PC-9 (cell line): ENCODE results near the gene TUBA3E. TPM values are rescaled to one million over a fixed set of nuclear protein-coding genes. Genes with fewer than 3 reads are reported as not detected.
"Not testable (repeated sequence)": the region's sequence is repeated elsewhere in the genome, so short reads cannot be mapped to it uniquely, and the experiment has no call there.

Experiments
- BruUV-seq: library from RNA; stranded (reverse); fragments of 400-500 nt; replicated peaks from 2 replicates; lab custom pipeline; 2021; lab: Mats Ljungman, UMichigan
- CTCF ChIA-PET: fragments of 300-600 bp; sonication (Branson Sonifier 250); formaldehyde crosslinking; loops from one replicate; lab custom pipeline; 2022; ENCODE audit warnings: antibody characterized with exemption; lab: Charles Lee
- POLR2A ChIA-PET: fragments of 300-600 bp; sonication (Branson Sonifier 250); formaldehyde crosslinking; loops from one replicate; lab custom pipeline; 2022; ENCODE audit warnings: antibody characterized with exemption; ENCODE audit not compliant: unreplicated experiment; lab: Charles Lee
- DNase-seq, 2 experiments: peaks; one replicate each; pipeline versions ENCODE4 v3.0.0 to v3.0.0-alpha.2; 2015 to 2022; ENCODE audit warnings: mixed read lengths in 1 of 2
- H2AFZ ChIP-seq: fragments of 200-600 bp; sonication (generic); 2 replicates; pipeline ENCODE4 v1.8.1; 2017; ENCODE audit warnings: antibody characterized with exemption
- H3F3A ChIP-seq: fragments of 200-600 bp; sonication (generic); 2 replicates; pipeline ENCODE4 v1.8.1; 2017; ENCODE audit warnings: antibody characterized with exemption, mild to moderate bottlenecking, low read depth; ENCODE audit not compliant: insufficient read depth
- H3K27ac ChIP-seq: fragments of 200-600 bp; sonication (generic); 2 replicates; pipeline ENCODE4 v1.6.1; 2016; ENCODE audit warnings: mixed run types
- H3K27me3 ChIP-seq: fragments of 200-600 bp; sonication (generic); 2 replicates; pipeline ENCODE4 v1.6.1; 2016; ENCODE audit warnings: low read depth, mixed run types; ENCODE audit not compliant: insufficient read depth
- H3K36me3 ChIP-seq: fragments of 200-600 bp; sonication (generic); 2 replicates; pipeline ENCODE4 v1.6.1; 2016; ENCODE audit warnings: low read depth, mixed run types
- H3K4me1 ChIP-seq: fragments of 200-600 bp; sonication (generic); replicated peaks from 2 replicates; pipeline ENCODE4 v1.6.1; 2016; ENCODE audit warnings: mixed run types; ENCODE audit not compliant: insufficient read depth
- H3K4me2 ChIP-seq: fragments of 200-600 bp; sonication (generic); 2 replicates; pipeline ENCODE4 v1.6.1; 2017; ENCODE audit warnings: mixed run types
- H3K4me3 ChIP-seq: fragments of 200-600 bp; sonication (generic); 2 replicates; pipeline ENCODE4 v1.6.1; 2016; ENCODE audit warnings: mixed run types
- H3K79me2 ChIP-seq: fragments of 200-600 bp; sonication (generic); 2 replicates; pipeline ENCODE4 v1.6.1; 2017; ENCODE audit warnings: low read depth, mixed run types
- H3K9me2 ChIP-seq: fragments of 200-600 bp; sonication (generic); 2 replicates; pipeline ENCODE4 v1.8.1; 2017; ENCODE audit warnings: mild to moderate bottlenecking; ENCODE audit not compliant: insufficient read depth
- H3K9me3 ChIP-seq: fragments of 200-600 bp; sonication (generic); 2 replicates; pipeline ENCODE4 v1.8.1; 2016; ENCODE audit warnings: low read depth; ENCODE audit not compliant: insufficient read depth
- H4K20me1 ChIP-seq: fragments of 200-600 bp; sonication (generic); 2 replicates; pipeline ENCODE4 v1.8.1; 2017; ENCODE audit not compliant: insufficient read depth
- CTCF ChIP-seq: fragments of 200-600 bp; sonication (generic); conservative IDR thresholded peaks from 2 replicates; pipeline ENCODE4 v1.6.1; 2017; ENCODE audit warnings: mixed run types, antibody characterized with exemption, mild to moderate bottlenecking, moderate library complexity
- EZH2 ChIP-seq: fragments of 200-600 bp; sonication (generic); IDR thresholded peaks from 2 replicates; pipeline ENCODE4 v1.8.0; 2017; ENCODE audit warnings: antibody characterized with exemption, low read depth
- intact Hi-C: fragments of 100-400 bp; cut with micrococcal nuclease; formaldehyde crosslinking; loops from one replicate; pipeline ENCODE4 v1.10.0; 2022; ENCODE audit not compliant: unreplicated experiment
- total RNA-seq: library from RNA; stranded (reverse); gene quantifications from 2 replicates; pipeline ENCODE4 v1.2.3, GENCODE V29; 2021

Gene TUBA3E
- total RNA-seq, 1 experiment from 2014 or later, result not detected

DNA sequence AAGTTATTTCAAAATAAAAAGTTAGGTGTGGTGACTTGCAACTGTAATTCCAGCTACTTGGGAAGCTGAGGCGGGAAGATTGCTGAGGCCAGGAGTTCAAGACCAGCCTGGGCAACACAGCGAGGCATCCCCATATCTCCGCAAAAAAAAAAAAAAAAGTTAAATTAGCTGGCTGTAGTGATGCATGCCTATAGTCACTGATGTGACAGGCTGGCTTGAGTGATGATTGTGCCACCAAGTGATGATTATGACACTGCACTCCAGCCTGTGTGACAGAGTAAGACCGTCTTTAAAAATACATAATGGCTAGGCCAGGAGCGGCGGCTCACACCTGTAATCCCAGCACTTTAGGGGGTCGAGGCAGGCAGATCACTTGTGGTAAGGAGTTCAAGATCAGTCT, 28.3 kb downstream of the TUBA3E start:
- H3K79me2 ChIP-seq, result no peaks in the 10 kb centered on the region
- no peak overlapping the region for H3K4me3 ChIP-seq
- H4K20me1 ChIP-seq, result no peaks in the 10 kb centered on the region
- H3F3A ChIP-seq, result no peaks in the 10 kb centered on the region
- H3K9me2 ChIP-seq, result no peaks in the 10 kb centered on the region
- ChIA-PET POLR2A (no interaction called here), CTCF (no interaction called here)
- BruUV-seq, result no TSS peak
- no peaks in the 10 kb centered on the region for H3K4me1 ChIP-seq
- H3K4me2 ChIP-seq, result no peak overlapping the region
- no peaks in the 10 kb centered on the region for H3K9me3 ChIP-seq
- TF ChIP-seq CTCF (no peak), EZH2 (no peak)
- H3K27me3 ChIP-seq, result no peaks in the 10 kb centered on the region
- H3K36me3 ChIP-seq, result peaks cover 5% of the 10 kb centered on the region; the same call in 1 of the 2 replicates
- no peak overlapping the region for H3K27ac ChIP-seq
- intact Hi-C loops, result no loop called here
- no peak for DNase-seq
- H2AFZ ChIP-seq, result no peak overlapping the region

DNA sequence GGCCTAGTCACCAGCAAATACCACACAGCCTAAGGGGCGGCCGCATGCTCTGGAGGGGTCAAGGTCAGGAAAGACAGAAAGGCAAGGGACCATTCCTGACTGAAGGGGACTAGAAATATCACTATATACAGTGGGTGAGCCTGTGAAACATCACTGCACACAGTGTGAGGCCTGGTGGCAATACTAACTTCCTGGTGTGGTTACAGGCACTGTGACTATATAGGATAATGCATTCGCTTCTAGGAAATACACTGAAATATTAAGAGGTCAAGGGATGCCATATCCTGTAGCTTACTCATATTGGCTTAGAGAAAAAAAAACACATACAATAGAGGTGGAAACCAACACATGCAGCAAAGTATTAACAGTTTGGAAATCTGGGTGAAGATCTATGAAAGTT, 29.1 kb downstream of the TUBA3E start:
- BruUV-seq, H2AFZ ChIP-seq, intact Hi-C loops: not testable (repeated sequence)

GRCh38 chr2:130166611-130167010, 31.6 kb downstream of the TUBA3E start:
- H2AFZ ChIP-seq, H3F3A ChIP-seq, H3K9me2 ChIP-seq, H3K4me2 ChIP-seq, CTCF ChIA-PET, H3K4me1 ChIP-seq, DNase-seq, H3K4me3 ChIP-seq, H4K20me1 ChIP-seq, H3K36me3 ChIP-seq, BruUV-seq, H3K9me3 ChIP-seq, H3K79me2 ChIP-seq, intact Hi-C loops, H3K27ac ChIP-seq, H3K27me3 ChIP-seq, POLR2A ChIA-PET: not testable (repeated sequence)

More for the DNA sequence above, 29.1 kb downstream of the TUBA3E start:
- H3K27ac ChIP-seq, H4K20me1 ChIP-seq, DNase-seq, H3F3A ChIP-seq, H3K4me3 ChIP-seq, H3K36me3 ChIP-seq, H3K9me3 ChIP-seq, H3K79me2 ChIP-seq, H3K27me3 ChIP-seq, H3K4me2 ChIP-seq, H3K9me2 ChIP-seq, POLR2A ChIA-PET, H3K4me1 ChIP-seq, CTCF ChIA-PET: not testable (repeated sequence)

DNA sequence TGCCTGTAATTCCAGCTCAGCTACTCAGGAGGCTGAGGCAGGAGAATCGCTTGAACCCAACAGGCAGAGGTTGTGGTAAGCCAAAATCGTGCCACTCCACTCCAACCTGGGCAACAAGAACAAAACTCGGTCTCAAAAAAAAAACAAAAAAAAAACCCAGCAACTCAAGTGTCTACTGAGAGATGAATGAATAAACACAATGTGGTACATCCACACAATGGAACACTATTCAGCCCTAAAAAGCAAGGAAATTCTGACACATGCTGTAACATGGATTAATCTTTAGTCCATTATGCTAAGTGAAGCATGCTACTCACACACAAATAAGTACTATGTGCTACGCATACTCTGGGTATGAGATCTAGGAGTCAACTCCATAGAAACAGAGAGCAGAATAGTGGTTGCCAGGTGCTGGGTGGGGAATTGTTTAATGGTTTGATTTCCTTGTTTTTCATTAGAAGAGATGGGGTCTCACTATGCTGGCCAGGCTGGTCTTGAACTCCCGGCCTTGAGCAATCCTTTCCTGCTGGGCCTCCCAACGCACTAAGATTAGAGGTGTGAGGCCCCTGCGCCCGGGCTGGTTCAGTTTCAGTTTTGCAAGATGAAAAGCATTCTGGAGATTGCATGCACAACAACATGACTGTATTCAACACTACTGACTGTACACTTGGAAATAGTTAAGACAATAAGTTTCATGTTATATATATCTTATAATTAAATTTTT, 32.8 kb downstream of the TUBA3E start:
- CTCF ChIA-PET, result no interaction called here
- H3K4me3 ChIP-seq, result no peak overlapping the region
- H3K36me3 ChIP-seq, result peaks cover 5% of the 10 kb centered on the region; the same call in 1 of the 2 replicates
- H3K9me3 ChIP-seq, result no peaks in the 10 kb centered on the region
- H3F3A ChIP-seq, result no peaks in the 10 kb centered on the region
- H3K4me1 ChIP-seq, result no peaks in the 10 kb centered on the region
- no peak overlapping the region for H2AFZ ChIP-seq
- DNase-seq, result no peak
- no peaks in the 10 kb centered on the region for H4K20me1 ChIP-seq
- H3K4me2 ChIP-seq, result no peak overlapping the region
- H3K9me2 ChIP-seq, result no peaks in the 10 kb centered on the region
- intact Hi-C loops, result no loop called here
- no peak overlapping the region for H3K27ac ChIP-seq
- no TSS peak for BruUV-seq
- H3K79me2 ChIP-seq, result no peaks in the 10 kb centered on the region
- POLR2A ChIA-PET, result no interaction called here
- H3K27me3 ChIP-seq, result no peaks in the 10 kb centered on the region
- TF ChIP-seq CTCF, result no peak
- no peak for TF ChIP-seq EZH2
